ENCODE results near the gene CORO1A.

DNA sequence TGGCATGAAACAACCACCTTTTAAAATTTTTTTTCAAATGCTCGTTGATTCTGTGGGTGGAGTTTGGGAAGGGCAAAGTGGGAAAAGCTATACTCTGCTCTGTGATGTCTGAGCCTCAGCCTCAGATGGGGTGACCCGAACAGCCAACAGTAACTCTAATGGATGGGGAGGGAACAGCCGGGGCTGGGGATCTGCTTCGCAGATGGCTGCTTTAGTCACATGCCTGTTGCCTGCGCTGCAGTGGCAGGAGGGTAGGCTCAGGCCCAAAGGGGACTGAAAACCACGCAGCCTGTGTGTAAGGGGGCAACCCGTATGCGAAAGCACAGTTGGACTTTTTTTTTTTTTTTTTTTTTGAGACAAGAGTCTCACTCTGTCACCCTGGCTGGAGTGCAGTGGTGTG is 45.5 kb upstream of the CORO1A start:
- TF ChIP-seq POLR2AphosphoS5 (IDR thresholded peaks at IDR 0.05) (no peak), CTCF (IDR thresholded peaks at IDR 0.05) (no peak)
